ENCODE measurements around the gene CDH22. TPM values are rescaled to one million over a fixed set of nuclear protein-coding genes. Genes with fewer than 3 reads are reported as not detected.

CDH22 gene
- total and polyA plus RNA-seq, 4 donors = 0.03 to 0.25 (median 0.09) TPM

- H3K27ac ChIP-seq (ENCODE audit: low read depth in 1 of 2, low read length in 1 of 2) = no peak overlapping the region
- H3K4me3 ChIP-seq = no peak overlapping the region
- DNase-seq (no peak), ATAC-seq (ENCODE audit: insufficient read depth, low FRiP score) (no peak)
- H3K27me3 ChIP-seq (ENCODE audit: control insufficient read depth in 3 of 3, insufficient read depth in 3 of 3, low read length in 2 of 3) = peaks cover 3 to 13% (median 9%) of the 10 kb centered on the region in 3 donors
- no peak overlapping the region for H3K9ac ChIP-seq (ENCODE audit: insufficient read depth in 1 of 2, low read length in 2 of 2)
- WGBS, 2 donors = 83 to 93% methylated on average over 5 of the region's 5 CpGs
- peaks cover 0 to 5% (median 0%) of the 10 kb centered on the region in 5 donors for H3K4me1 ChIP-seq (ENCODE audit: control insufficient read depth in 5 of 5, insufficient read depth in 5 of 5, low read length in 5 of 5)
- no peaks in the 10 kb centered on the region for H3K36me3 ChIP-seq (ENCODE audit: control insufficient read depth in 4 of 4, insufficient read depth in 4 of 4, low read length in 4 of 4)
- no peak for TF ChIP-seq CTCF (IDR thresholded peaks at IDR 0.05; ENCODE audit: control extremely low read depth, extremely low read depth)
- H3K9me3 ChIP-seq (ENCODE audit: control insufficient read depth in 4 of 4, insufficient read depth in 3 of 4, low read length in 3 of 4) = peaks cover 0 to 3% (median 0%) of the 10 kb centered on the region in 4 donors
Observed at GRCh38 chr20:46183768-46184167, 124.5 kb downstream of the CDH22 start.

GRCh38 chr20:46182276-46183200 is 125.8 kb downstream of the CDH22 start:
- H3K4me3 ChIP-seq = no peak overlapping the region
- 60 to 66% methylated on average over 13 of the region's 13 CpGs for WGBS, 2 donors
- peaks cover 0 to 5% (median 0%) of the 10 kb centered on the region in 5 donors for H3K4me1 ChIP-seq (ENCODE audit: control insufficient read depth in 5 of 5, insufficient read depth in 5 of 5, low read length in 5 of 5)
- no peaks in the 10 kb centered on the region for H3K36me3 ChIP-seq (ENCODE audit: control insufficient read depth in 4 of 4, insufficient read depth in 4 of 4, low read length in 4 of 4)
- no peak for TF ChIP-seq CTCF (IDR thresholded peaks at IDR 0.05; ENCODE audit: control extremely low read depth, extremely low read depth)
- no peak overlapping the region for H3K9ac ChIP-seq (ENCODE audit: insufficient read depth in 1 of 2, low read length in 2 of 2)
- ATAC-seq (ENCODE audit: insufficient read depth, low FRiP score) (no peak), DNase-seq (no peak)
- H3K9me3 ChIP-seq (ENCODE audit: control insufficient read depth in 4 of 4, insufficient read depth in 3 of 4, low read length in 3 of 4) = peaks cover 0 to 3% (median 0%) of the 10 kb centered on the region in 4 donors
- peaks cover 3 to 9% (median 9%) of the 10 kb centered on the region in 3 donors for H3K27me3 ChIP-seq (ENCODE audit: control insufficient read depth in 3 of 3, insufficient read depth in 3 of 3, low read length in 2 of 3)
- H3K27ac ChIP-seq (ENCODE audit: low read depth in 1 of 2, low read length in 1 of 2) = no peak overlapping the region

- Histone ChIP-seq H3K36me3 (ENCODE audit: control insufficient read depth in 4 of 4, insufficient read depth in 4 of 4, low read length in 4 of 4) (no peaks in the 10 kb centered on the region), H3K9ac (ENCODE audit: insufficient read depth in 1 of 2, low read length in 2 of 2) (no peak overlapping the region), H3K27me3 (ENCODE audit: control insufficient read depth in 3 of 3, insufficient read depth in 3 of 3, low read length in 2 of 3) (peaks cover 3 to 21% (median 13%) of the 10 kb centered on the region in 3 donors), H3K27ac (ENCODE audit: low read depth in 1 of 2, low read length in 1 of 2) (no peak overlapping the region), H3K4me1 (ENCODE audit: control insufficient read depth in 5 of 5, insufficient read depth in 5 of 5, low read length in 5 of 5) (peaks cover 0 to 5% (median 0%) of the 10 kb centered on the region in 5 donors), H3K4me3 (no peak overlapping the region), H3K9me3 (ENCODE audit: control insufficient read depth in 4 of 4, insufficient read depth in 3 of 4, low read length in 3 of 4) (peaks cover 0 to 3% (median 0%) of the 10 kb centered on the region in 4 donors)
- 57 to 80% methylated on average over 8 of the region's 8 CpGs for WGBS, 2 donors
- no peak for ATAC-seq (ENCODE audit: insufficient read depth, low FRiP score)
- no peak for TF ChIP-seq CTCF (IDR thresholded peaks at IDR 0.05; ENCODE audit: control extremely low read depth, extremely low read depth)
- peak in 1 of 3 donors; percentile 10 for DNase-seq
Observed at GRCh38 chr20:46179862-46180261, 128.4 kb downstream of the CDH22 start.

Data from lung (tissue), 12 donors.